ENCODE results near the gene URB2. TPM values are rescaled to one million over a fixed set of nuclear protein-coding genes. Genes with fewer than 3 reads are reported as not detected.

The URB2 gene
- total RNA-seq, 4 donors from 2014 or later, result 5.0 to 14.6 (median 8.3) TPM

- peak overlapping the region in 2 of 4 donors; percentile 40 to 43 for H3K27ac ChIP-seq (replicated peaks in 1 of 4)
- WGBS, result 66% methylated on average over 10 of the region's 10 CpGs
- no peaks in the 10 kb centered on the region for H3K27me3 ChIP-seq
- no peaks in the 10 kb centered on the region for H3K9me3 ChIP-seq
- no peak for TF ChIP-seq POLR2AphosphoS5 (IDR thresholded peaks at IDR 0.05)
- TF ChIP-seq POLR2A (IDR thresholded peaks at IDR 0.05; ENCODE audit: low read depth), result no peak
- TF ChIP-seq EP300 (IDR thresholded peaks at IDR 0.05), result no peak
- no peak for TF ChIP-seq CTCF (IDR thresholded peaks at IDR 0.05)
- DNase-seq (ENCODE audit: extremely low spot score), result no peak
- no peak overlapping the region for H3K4me3 ChIP-seq
- H3K4me1 ChIP-seq, result peaks cover 8 to 22% (median 20%) of the 10 kb centered on the region in 4 donors
- H3K36me3 ChIP-seq, result no peaks in the 10 kb centered on the region
- intact Hi-C loops (cut with DNase I), result no loop called here
Measured at GRCh38 chr1:229693129-229693900, 67.3 kb downstream of the URB2 start.

GRCh38 chr1:229694053-229694693, 68.1 kb downstream of the URB2 start:
- H3K9me3 ChIP-seq, result no peaks in the 10 kb centered on the region
- no peaks in the 10 kb centered on the region for H3K27me3 ChIP-seq
- DNase-seq (ENCODE audit: extremely low spot score), result peak; percentile 95
- intact Hi-C loops (cut with DNase I), result no loop called here
- H3K27ac ChIP-seq (replicated peaks in 1 of 4), result peak overlapping the region in 2 of 4 donors; percentile 40 to 43
- H3K4me3 ChIP-seq, result no peak overlapping the region
- no peaks in the 10 kb centered on the region for H3K36me3 ChIP-seq
- 41% methylated on average over 10 of the region's 11 CpGs for WGBS
- peaks cover 8 to 26% (median 21%) of the 10 kb centered on the region in 4 donors for H3K4me1 ChIP-seq
- peak; percentile 43 to 58 for TF ChIP-seq POLR2AphosphoS5 (IDR thresholded peaks at IDR 0.05)
- TF ChIP-seq POLR2A (IDR thresholded peaks at IDR 0.05; ENCODE audit: low read depth), result no peak
- no peak for TF ChIP-seq CTCF (IDR thresholded peaks at IDR 0.05)
- no peak for TF ChIP-seq EP300 (IDR thresholded peaks at IDR 0.05)

GRCh38 chr1:229696385-229696784, 70.3 kb downstream of the URB2 start:
- Histone ChIP-seq H3K4me1 (peaks cover 8 to 40% (median 34%) of the 10 kb centered on the region in 4 donors), H3K27ac (replicated peaks in 1 of 4) (no peak overlapping the region), H3K9me3 (no peaks in the 10 kb centered on the region), H3K4me3 (no peak overlapping the region), H3K36me3 (no peaks in the 10 kb centered on the region), H3K27me3 (no peaks in the 10 kb centered on the region)
- DNase-seq (ENCODE audit: extremely low spot score), result no peak
- intact Hi-C loops (cut with DNase I), result no loop called here
- 95% methylated on average over 5 of the region's 5 CpGs for WGBS
- TF ChIP-seq POLR2AphosphoS5 (IDR thresholded peaks at IDR 0.05) (no peak), POLR2A (IDR thresholded peaks at IDR 0.05; ENCODE audit: low read depth) (no peak), CTCF (IDR thresholded peaks at IDR 0.05) (no peak), EP300 (IDR thresholded peaks at IDR 0.05) (no peak)

GRCh38 chr1:229699613-229700267, 73.7 kb downstream of the URB2 start:
- Histone ChIP-seq H3K9me3 (no peaks in the 10 kb centered on the region), H3K27me3 (no peaks in the 10 kb centered on the region), H3K4me3 (no peak overlapping the region), H3K36me3 (no peaks in the 10 kb centered on the region), H3K4me1 (peaks cover 0 to 24% (median 16%) of the 10 kb centered on the region in 4 donors), H3K27ac (replicated peaks in 1 of 4) (peak overlapping the region in 2 of 4 donors; percentile 11 to 23)
- no peak for TF ChIP-seq EP300 (IDR thresholded peaks at IDR 0.05)
- no peak for TF ChIP-seq POLR2A (IDR thresholded peaks at IDR 0.05; ENCODE audit: low read depth)
- no peak for TF ChIP-seq CTCF (IDR thresholded peaks at IDR 0.05)
- TF ChIP-seq POLR2AphosphoS5 (IDR thresholded peaks at IDR 0.05), result no peak
- no peak for DNase-seq (ENCODE audit: extremely low spot score)
- intact Hi-C loops (cut with DNase I), result no loop called here
- WGBS, result 32% methylated on average over 7 of the region's 7 CpGs

Data from esophagus muscularis mucosa (tissue), 4 donors.